ENCODE results near the gene TBP. TPM values are rescaled to one million over a fixed set of nuclear protein-coding genes. Genes with fewer than 3 reads are reported as not detected.

TBP gene
- total RNA-seq, 1 donor from 2014 or later: 8.6 TPM

Other genes with a start within 250 kb of the TBP start
- 20.1 TPM for gene FAM120B, start 247.6 kb upstream of the TBP start, total RNA-seq
- 141 TPM for gene PSMB1, start 1.1 kb upstream of the TBP start, total RNA-seq
- gene PDCD2, start 30.3 kb downstream of the TBP start, total RNA-seq: 30.6 TPM

Data from left ventricle myocardium inferior (tissue), 1 donor.